CD4-positive, alpha-beta T cell treated with Interleukin-10 for 1 hour (primary cell): Measurements from ENCODE around the gene SUGP2.

Source experiments
- DNase-seq: peaks from one replicate; pipeline ENCODE4 v3.0.0-alpha.2; 2020

SUGP2 gene

DNA sequence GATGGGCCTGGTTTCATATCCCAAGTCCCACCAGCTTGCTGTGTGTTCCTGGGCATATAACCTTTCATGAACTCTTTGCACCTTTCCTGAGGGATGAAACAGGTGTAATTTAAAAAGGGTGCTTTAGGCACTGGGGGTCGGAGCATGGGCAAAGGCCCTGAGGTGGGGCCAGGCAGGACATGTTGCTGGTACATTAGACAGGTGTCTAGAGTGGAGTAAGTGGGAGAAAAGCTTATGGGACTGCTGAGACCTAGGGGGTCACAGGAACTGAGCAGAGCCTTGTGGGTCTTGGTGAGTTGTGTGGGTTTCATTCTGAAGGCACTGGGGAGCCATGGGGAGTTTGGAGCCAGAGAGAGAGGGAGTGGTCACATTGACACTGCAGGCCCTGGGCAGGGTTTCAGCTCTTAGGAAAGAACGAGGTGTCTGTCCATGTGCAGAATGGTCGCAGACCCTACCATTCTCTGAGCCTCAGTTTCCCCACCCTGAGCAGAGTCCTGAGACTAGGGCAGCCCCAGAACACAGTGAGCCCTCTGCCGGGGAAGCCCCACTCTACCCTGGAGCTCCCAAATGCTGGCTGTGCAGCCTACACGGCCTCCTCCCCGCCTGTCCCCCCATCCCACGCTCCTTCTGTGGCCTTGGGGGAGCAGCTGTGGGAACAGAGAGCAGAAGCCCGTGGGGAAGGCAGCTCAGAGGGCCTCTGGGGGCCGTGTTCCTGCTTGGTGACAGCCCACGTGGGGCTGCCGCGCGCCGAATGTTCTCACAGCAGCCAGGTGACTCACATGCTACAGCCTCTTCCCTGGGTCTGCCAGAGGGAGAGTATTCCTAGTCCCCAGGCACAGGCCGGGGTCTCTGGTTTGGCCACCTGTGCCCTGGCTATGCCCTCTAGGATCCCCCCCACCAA, 85.0 kb downstream of the SUGP2 start:
- no peak for DNase-seq

DNA sequence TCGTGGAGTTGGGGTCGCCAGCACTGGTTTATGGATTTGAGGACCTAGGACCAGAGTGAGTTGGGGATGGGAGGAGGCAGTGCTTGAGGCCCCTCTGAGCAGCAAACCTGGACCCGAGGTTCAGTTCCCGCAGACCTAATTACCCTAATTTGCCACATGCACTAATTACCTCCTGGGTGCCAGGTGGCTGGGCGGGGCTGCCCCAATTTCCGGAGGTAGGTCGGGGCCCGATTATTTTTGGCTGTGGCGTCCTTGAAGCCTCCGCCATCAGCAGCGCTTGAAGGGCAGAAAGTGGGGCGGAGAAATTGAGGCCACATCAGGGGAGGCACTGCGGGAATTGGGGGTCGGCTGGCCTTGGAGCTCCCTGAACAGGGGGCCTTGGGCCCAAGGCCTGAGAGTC, 86.4 kb downstream of the SUGP2 start:
- DNase-seq, result no peak

DNA sequence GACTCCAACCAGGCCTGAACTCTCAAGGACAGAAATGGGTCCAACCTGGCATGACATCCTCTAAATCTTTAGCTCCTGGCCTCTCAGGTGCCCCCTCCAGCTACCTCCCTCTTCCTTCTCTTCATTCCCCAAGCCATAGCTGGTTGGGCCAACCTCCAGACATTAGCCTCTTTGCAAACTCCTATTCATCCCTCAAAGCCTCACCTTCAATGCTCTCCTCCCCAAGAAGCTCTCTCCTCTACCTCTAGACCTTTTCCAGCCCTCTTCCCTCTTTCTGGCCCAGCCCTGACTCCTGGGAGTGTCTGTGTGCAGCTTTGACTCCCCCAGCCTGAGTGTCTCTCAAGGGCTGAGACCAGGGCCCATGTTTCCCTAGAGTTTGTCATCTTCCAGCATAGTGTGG, 87.0 kb downstream of the SUGP2 start:
- DNase-seq, result no peak

DNA sequence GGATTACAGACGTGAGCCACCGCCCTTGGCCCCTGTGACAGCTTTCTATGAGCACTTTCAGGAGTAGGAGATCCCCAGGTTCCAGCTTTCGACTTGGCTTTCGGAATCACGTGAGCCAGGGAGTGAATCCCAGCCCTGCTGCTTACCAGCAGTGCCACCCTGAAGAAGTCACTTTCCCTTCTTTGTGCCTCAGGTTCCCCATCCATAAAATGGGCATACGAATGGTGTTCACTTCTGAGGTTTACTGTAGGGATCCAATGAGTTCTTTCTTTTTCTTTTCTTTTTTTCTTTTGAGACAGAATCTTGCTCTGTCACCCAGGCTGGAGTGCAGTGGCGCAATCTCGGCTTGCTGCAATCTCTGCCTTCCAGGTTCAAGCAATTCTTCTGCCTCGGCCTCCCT, 88.0 kb downstream of the SUGP2 start:
- no peak for DNase-seq

DNA sequence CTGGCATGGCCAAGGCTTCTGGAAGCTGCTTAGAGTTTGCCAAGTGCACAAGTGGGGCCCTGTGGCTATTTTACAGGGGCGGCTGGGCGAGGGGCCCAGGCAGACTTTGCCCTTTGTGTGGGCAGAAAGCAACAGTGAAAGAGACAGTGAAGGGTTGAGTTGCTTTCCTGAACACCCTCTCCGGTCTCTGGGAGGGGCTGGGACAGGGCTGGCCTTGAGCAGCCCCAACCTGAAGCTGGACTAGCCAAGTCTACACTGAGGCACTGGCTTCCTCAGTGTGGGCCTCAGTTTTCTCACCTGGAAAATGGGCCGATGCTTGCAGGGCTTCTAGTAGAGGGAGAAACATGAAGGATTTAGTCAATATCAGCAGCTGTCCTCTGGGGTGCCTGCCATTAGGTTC, 89.9 kb downstream of the SUGP2 start:
- DNase-seq, result no peak

DNA sequence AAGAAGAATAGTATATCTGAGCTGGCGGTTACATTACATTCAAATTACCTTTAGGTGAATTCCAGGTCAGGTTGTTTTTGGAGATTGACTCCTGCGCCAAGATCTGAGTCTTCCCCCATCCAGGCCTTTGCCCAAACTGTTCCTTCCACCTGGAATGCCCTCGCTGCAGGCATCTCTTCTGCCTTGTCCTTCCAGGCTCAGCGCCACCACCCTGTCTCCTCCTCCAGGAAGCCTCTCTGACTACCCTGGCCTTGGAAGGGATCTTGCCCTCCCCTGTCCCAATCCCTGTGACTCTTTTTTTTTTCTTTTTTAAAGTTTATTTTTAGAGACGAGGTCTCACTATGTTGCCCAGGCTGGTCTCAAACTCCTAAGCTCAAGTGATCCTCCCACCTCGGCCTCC, 90.6 kb downstream of the SUGP2 start:
- no peak for DNase-seq

DNA sequence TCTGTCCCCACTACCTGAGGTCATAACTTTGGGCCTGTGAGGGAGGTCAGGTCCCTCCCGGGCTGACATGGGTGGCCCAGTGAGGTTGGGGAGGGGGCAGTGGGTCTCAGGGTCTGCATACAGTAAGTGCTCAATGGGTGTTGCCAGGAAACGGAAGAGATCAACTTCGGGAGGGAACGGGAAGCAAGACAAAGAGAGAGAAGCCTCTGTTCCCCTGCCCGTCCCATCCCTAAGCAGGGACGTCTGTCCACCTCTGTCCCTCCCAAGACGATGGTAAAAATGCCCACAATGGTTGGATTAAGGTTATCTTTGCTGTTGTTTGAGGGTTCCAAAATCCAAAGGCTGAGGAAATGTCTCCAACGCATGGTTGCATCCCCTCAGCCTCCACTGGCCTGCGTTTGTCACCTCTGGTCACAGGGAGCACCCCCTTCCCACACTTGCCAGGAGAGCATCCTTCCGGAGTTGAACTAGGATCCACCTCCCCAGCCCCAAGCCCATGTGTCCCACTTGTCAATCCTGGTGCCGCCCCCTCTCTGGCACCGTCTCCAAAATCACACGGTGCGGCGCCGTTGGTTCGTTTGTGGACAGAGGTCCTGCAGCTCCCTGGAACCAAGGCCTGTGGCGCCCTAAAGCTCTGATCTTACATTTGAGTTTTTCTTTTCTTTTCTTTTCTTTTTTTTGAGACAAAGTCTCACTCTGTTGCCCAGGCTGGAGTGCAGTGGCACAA, 91.5 kb downstream of the SUGP2 start:
- DNase-seq, result no peak
